SH-SY5Y (cell line): Measurements from ENCODE around the gene FHIP2A.

Experiments used
- GATA2 ChIP-seq: IDR thresholded peaks from 2 replicates; pipeline ENCODE4 v1.6.1; 2011; ENCODE audit warnings: mild to moderate bottlenecking, low read depth, low read length
- GATA3 ChIP-seq: IDR thresholded peaks from 2 replicates; pipeline ENCODE4 v1.6.1; 2011; ENCODE audit warnings: low read depth, mild to moderate bottlenecking, low read length, moderate library complexity

- no peak for TF ChIP-seq GATA3
- no peak for TF ChIP-seq GATA2
These were observed 40.9 kb downstream of the FHIP2A start for GRCh38 chr10:114862456-114862855.
